ENCODE measurements around the gene CA6.

DNA sequence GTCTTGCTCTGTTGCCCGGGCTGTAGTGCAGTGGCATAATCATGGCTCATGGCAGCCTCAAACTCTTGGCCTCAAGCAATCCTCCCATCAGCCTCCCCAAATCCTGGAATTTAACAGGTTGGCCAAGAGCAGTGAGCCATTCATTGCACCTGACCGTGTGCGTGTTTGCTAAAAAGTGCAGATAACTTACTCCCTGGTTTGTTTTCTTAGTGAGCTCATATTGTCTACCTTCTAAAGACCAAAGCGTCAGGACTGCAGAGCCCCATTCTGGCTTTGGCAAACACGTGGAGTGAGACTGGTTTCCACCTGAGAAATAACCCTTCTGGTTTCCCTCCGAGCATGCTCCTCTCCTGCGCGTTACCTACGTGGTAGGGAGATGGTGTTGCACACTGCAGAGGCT lies 32.2 kb upstream of the CA6 start:
- no peak for TF ChIP-seq HDGF (IDR thresholded peaks at IDR 0.05; ENCODE audit: borderline replicate concordance)
- TF ChIP-seq FOXM1 (IDR thresholded peaks at IDR 0.05; ENCODE audit: borderline replicate concordance) = no peak
- no peak for TF ChIP-seq L3MBTL2 (conservative IDR thresholded peaks at IDR 0.05)
- TF ChIP-seq NFRKB (IDR thresholded peaks at IDR 0.05) = no peak
- TF ChIP-seq ELF4 (IDR thresholded peaks at IDR 0.05) = no peak
